Immature natural killer cell (primary cell): ENCODE results near the gene AICDA. TPM values are rescaled to one million over a fixed set of nuclear protein-coding genes. Genes with fewer than 3 reads are reported as not detected.

Source experiments
- DNase-seq, 3 donors: peaks; one replicate each; pipeline ENCODE4 v3.0.0; 2022; ENCODE audit warnings: mixed read lengths in 1 of 3
- H3K27ac Mint-ChIP-seq, 6 donors: one replicate each; pipeline ENCODE4 v1.8.0; 2020; ENCODE audit warnings: mixed read lengths in 6 of 6, mild to moderate bottlenecking in 5 of 6, inconsistent platforms in 4 of 6, moderate library complexity in 3 of 6
- H3K27me3 Mint-ChIP-seq, 3 donors: one replicate each; pipeline ENCODE4 v1.8.0; 2020 to 2021; ENCODE audit warnings: low read depth in 3 of 3, mild to moderate bottlenecking in 3 of 3, mixed read lengths in 3 of 3, moderate library complexity in 3 of 3, inconsistent platforms in 1 of 3
- H3K36me3 Mint-ChIP-seq, 3 donors: one replicate each; pipeline ENCODE4 v1.8.0; 2020; ENCODE audit warnings: mixed read lengths in 3 of 3, inconsistent platforms in 2 of 3, mild to moderate bottlenecking in 2 of 3
- H3K4me1 Mint-ChIP-seq, 2 donors: one replicate each; pipeline ENCODE4 v1.8.0; 2020; ENCODE audit warnings: inconsistent platforms in 2 of 2, mild to moderate bottlenecking in 2 of 2, mixed read lengths in 2 of 2, moderate library complexity in 1 of 2
- H3K4me3 Mint-ChIP-seq, 5 donors: one replicate each; pipeline ENCODE4 v1.8.0; 2020; ENCODE audit warnings: mild to moderate bottlenecking in 5 of 5, mixed read lengths in 5 of 5, inconsistent platforms in 3 of 5, moderate library complexity in 3 of 5
- H3K9me3 Mint-ChIP-seq, 6 donors: one replicate each; pipeline ENCODE4 v1.8.0; 2020; ENCODE audit warnings: mild to moderate bottlenecking in 6 of 6, mixed read lengths in 6 of 6, inconsistent platforms in 4 of 6, moderate library complexity in 3 of 6
- polyA plus RNA-seq, 3 donors: library from polyadenylated mRNA; unstranded; fragments of 300-500 nt; fragmentation: Illumina TruSeq; gene quantifications; one replicate each; pipeline ENCODE4 v1.2.3, GENCODE V29; 2021

Gene AICDA
- not detected for polyA plus RNA-seq

DNA sequence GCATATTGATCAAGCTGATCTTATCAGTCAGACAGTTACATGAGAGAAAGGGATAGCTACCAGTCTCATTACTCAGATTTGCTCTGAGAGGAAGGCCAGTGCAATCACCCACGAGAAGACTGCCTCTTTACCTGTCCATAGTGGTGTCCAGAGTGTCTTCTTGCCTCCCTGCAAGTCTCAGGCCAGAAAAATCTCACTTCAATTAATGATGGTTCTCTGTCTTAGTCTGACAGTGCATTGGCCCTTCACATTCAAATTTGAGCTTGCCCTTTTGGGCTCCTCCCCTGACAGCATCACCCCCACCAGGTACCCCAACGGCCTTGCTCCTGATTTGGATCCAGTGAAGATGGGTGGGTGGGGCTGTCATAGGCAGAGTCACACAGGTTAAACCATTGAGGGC is at the start of gene AICDA:
Gene AICDA (minus strand): TSS at position 231 of the 400 bp plus-strand sequence. CDS start 92 bp downstream, at position 139.
- no peaks in the 10 kb centered on the region for H3K9me3 Mint-ChIP-seq
- H3K4me3 Mint-ChIP-seq, result no peak within 1 kb of the TSS
- no peaks in the 10 kb centered on the region for H3K36me3 Mint-ChIP-seq
- H3K27me3 Mint-ChIP-seq, result peaks cover 0 to 11% (median 4%) of the 10 kb centered on the region in 3 donors
- no peak for DNase-seq
- peaks cover 0 to 7% of the 10 kb centered on the region in 2 donors for H3K4me1 Mint-ChIP-seq
- H3K27ac Mint-ChIP-seq, result no peak within 1 kb of the TSS

DNA sequence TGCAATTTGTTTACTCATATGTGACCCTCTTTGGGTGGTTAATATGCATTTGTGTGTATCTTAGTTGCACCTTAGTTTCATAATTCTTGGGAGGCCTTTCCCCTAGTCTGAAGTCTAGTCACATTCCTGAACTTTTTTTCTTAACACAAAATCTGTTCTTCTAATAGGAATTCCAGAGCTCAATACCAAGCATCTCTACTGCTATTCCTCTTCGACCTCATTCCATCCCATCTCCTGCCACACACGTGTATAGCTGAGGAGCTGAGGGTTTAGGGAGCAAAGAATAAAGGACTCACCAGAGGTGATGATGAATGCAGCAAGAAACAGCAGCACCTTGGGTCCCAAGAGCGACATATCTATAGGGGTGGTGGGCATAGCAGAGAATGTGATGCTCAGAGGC is 49.1 kb upstream of the AICDA start:
- DNase-seq, result no peak
- Mint-ChIP-seq H3K36me3 (peaks cover 0 to 3% (median 0%) of the 10 kb centered on the region in 3 donors), H3K4me3 (no peak overlapping the region)

DNA sequence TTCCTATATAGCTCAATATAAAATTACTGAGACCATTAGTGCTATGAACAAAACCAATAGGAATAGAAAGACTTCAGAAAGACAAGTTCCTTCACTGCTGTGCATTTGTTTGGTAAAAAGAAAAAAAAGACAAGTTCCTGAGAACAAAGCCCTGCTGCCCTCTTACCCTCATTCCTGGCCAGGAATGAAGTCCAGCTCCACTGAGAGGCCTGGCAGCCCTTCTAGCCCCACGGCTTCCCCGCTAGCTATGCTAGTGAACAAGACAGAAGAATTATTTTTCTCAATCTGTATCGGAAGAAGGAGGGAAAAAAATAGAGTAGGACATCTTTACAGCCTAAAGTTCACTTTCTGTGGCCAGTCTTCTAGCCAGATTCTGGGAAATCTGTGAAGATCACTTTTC is 48.4 kb upstream of the AICDA start:
- Mint-ChIP-seq H3K9me3 (no peaks in the 10 kb centered on the region), H3K27ac (no peak overlapping the region), H3K27me3 (peaks cover 2 to 8% (median 6%) of the 10 kb centered on the region in 3 donors), H3K4me1 (no peaks in the 10 kb centered on the region), H3K36me3 (peaks cover 0 to 3% (median 0%) of the 10 kb centered on the region in 3 donors), H3K4me3 (no peak overlapping the region)
- no peak for DNase-seq

More for the DNA sequence above, 49.1 kb upstream of the AICDA start:
- no peak overlapping the region for H3K27ac Mint-ChIP-seq
- H3K4me1 Mint-ChIP-seq, result no peaks in the 10 kb centered on the region
- H3K9me3 Mint-ChIP-seq, result no peaks in the 10 kb centered on the region
- peaks cover 2 to 8% (median 6%) of the 10 kb centered on the region in 3 donors for H3K27me3 Mint-ChIP-seq

- Mint-ChIP-seq H3K4me3 (no peak overlapping the region), H3K36me3 (no peaks in the 10 kb centered on the region), H3K4me1 (no peaks in the 10 kb centered on the region), H3K27me3 (peaks cover 0 to 2% (median 0%) of the 10 kb centered on the region in 3 donors), H3K27ac (no peak overlapping the region), H3K9me3 (no peaks in the 10 kb centered on the region)
- DNase-seq, result no peak
Measured at GRCh38 chr12:8658346-8658745, 45.7 kb upstream of the AICDA start.

GRCh38 chr12:8655421-8655820 is 42.8 kb upstream of the AICDA start:
- Mint-ChIP-seq H3K36me3 (no peaks in the 10 kb centered on the region), H3K4me3 (no peak overlapping the region), H3K4me1 (no peaks in the 10 kb centered on the region), H3K27ac (no peak overlapping the region), H3K27me3 (peaks cover 0 to 2% (median 2%) of the 10 kb centered on the region in 3 donors), H3K9me3 (no peaks in the 10 kb centered on the region)
- no peak for DNase-seq

GRCh38 chr12:8648576-8649205 is 36.0 kb upstream of the AICDA start:
- Mint-ChIP-seq H3K27ac (no peak overlapping the region), H3K4me1 (peaks cover 19 to 28% of the 10 kb centered on the region in 2 donors), H3K4me3 (no peak overlapping the region), H3K27me3 (peaks cover 2 to 3% (median 2%) of the 10 kb centered on the region in 3 donors), H3K36me3 (no peaks in the 10 kb centered on the region), H3K9me3 (no peaks in the 10 kb centered on the region)
- no peak for DNase-seq

DNA sequence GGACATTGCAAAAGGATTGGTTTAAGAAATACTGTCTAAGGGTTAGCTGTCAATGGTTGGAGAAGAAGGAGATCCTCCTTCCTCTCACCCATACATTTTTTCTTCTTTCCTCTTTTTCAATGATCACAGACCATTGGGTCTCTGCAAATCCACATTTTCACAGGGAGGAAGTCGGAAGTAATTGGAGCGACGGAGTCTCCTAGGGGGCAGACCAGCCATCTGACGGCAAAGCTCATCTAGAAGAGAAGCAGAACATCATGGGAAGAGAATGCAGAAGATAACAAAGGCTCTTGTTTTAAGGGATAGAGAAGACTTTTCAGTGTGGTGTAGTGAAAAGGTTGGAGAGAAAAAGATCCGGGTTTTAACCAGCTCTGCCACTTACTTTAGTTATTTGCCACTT is 35.3 kb upstream of the AICDA start:
- Mint-ChIP-seq H3K9me3 (no peaks in the 10 kb centered on the region), H3K27me3 (peaks cover 2 to 3% (median 2%) of the 10 kb centered on the region in 3 donors), H3K4me3 (no peak overlapping the region), H3K4me1 (peaks cover 19 to 29% of the 10 kb centered on the region in 2 donors), H3K36me3 (no peaks in the 10 kb centered on the region), H3K27ac (no peak overlapping the region)
- no peak for DNase-seq

- no peaks in the 10 kb centered on the region for H3K36me3 Mint-ChIP-seq
- H3K4me1 Mint-ChIP-seq, result peaks cover 19 to 29% of the 10 kb centered on the region in 2 donors
- no peaks in the 10 kb centered on the region for H3K9me3 Mint-ChIP-seq
- DNase-seq, result peak in 2 of 3 donors; percentile 5 to 13
- H3K27me3 Mint-ChIP-seq, result no peaks in the 10 kb centered on the region
- peak overlapping the region; percentile 9 to 81 (median 70) for H3K27ac Mint-ChIP-seq
- H3K4me3 Mint-ChIP-seq, result peak overlapping the region; percentile 39 to 76 (median 58)
Measured at GRCh38 chr12:8644345-8645248, 31.9 kb upstream of the AICDA start.

DNA sequence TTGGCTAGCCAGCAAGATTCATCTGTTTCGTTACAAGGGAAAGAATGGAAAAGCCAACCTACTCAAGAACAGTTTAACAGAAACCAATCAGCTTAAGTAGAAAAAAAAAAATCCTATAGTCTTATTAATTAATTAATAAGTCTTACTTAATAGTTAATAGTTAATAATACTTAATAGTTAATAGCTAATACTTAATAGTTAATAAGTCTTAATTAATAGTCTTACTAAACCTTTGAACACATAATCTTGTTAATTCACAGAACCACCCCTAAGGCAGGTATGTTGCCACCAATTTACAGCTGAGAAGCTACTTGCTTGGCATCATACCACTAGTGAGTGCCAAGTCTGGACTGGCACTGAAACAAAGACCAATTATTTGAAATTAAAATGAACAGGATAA is 30.1 kb upstream of the AICDA start:
- H3K27me3 Mint-ChIP-seq, result no peaks in the 10 kb centered on the region
- H3K4me3 Mint-ChIP-seq, result no peak overlapping the region
- no peak for DNase-seq
- H3K36me3 Mint-ChIP-seq, result no peaks in the 10 kb centered on the region
- peaks cover 19 to 20% of the 10 kb centered on the region in 2 donors for H3K4me1 Mint-ChIP-seq
- no peak overlapping the region for H3K27ac Mint-ChIP-seq
- no peaks in the 10 kb centered on the region for H3K9me3 Mint-ChIP-seq

- Mint-ChIP-seq H3K27me3 (no peaks in the 10 kb centered on the region), H3K4me1 (peaks cover 13 to 14% of the 10 kb centered on the region in 2 donors), H3K27ac (peak overlapping the region in 1 of 6 donors; percentile 7), H3K4me3 (no peak overlapping the region), H3K36me3 (no peaks in the 10 kb centered on the region), H3K9me3 (no peaks in the 10 kb centered on the region)
- DNase-seq, result no peak
Measured at GRCh38 chr12:8639936-8640335, 27.3 kb upstream of the AICDA start.

GRCh38 chr12:8638951-8639350 is 26.3 kb upstream of the AICDA start:
- Mint-ChIP-seq H3K4me3 (no peak overlapping the region), H3K36me3 (no peaks in the 10 kb centered on the region), H3K27me3 (no peaks in the 10 kb centered on the region), H3K27ac (no peak overlapping the region), H3K9me3 (no peaks in the 10 kb centered on the region), H3K4me1 (peaks cover 3 to 4% of the 10 kb centered on the region in 2 donors)
- no peak for DNase-seq

DNA sequence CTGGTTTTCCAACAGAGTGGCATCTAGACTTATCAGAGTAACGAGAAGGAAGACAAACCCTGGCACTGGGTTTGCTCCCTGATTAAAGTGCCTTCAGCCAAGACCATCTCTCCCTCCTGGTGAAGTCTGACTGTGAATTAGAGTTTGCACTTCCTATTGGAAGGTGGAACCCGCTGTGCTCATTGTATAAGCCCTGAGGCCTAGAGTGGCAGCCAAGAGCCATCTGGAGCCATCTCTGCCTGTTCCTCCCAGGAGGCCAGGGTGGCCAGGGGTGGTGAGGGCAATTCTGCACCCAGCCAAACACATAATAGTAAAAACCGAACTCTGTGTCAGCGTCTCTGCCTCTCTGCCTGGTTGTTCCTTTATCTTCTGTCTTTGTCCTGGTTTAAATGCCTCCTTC is 25.0 kb upstream of the AICDA start:
- DNase-seq, result no peak
- Mint-ChIP-seq H3K4me3 (no peak overlapping the region), H3K4me1 (no peaks in the 10 kb centered on the region), H3K27me3 (no peaks in the 10 kb centered on the region), H3K36me3 (no peaks in the 10 kb centered on the region), H3K9me3 (no peaks in the 10 kb centered on the region), H3K27ac (no peak overlapping the region)

- Mint-ChIP-seq H3K27ac (no peak overlapping the region), H3K9me3 (no peaks in the 10 kb centered on the region), H3K4me1 (no peaks in the 10 kb centered on the region), H3K4me3 (no peak overlapping the region), H3K36me3 (no peaks in the 10 kb centered on the region), H3K27me3 (no peaks in the 10 kb centered on the region)
- DNase-seq, result no peak
Measured at GRCh38 chr12:8637244-8637643, 24.6 kb upstream of the AICDA start.

GRCh38 chr12:8636581-8636980 is 23.9 kb upstream of the AICDA start:
- no peak for DNase-seq
- H3K27me3 Mint-ChIP-seq, result no peaks in the 10 kb centered on the region
- no peaks in the 10 kb centered on the region for H3K36me3 Mint-ChIP-seq
- no peak overlapping the region for H3K27ac Mint-ChIP-seq
- no peaks in the 10 kb centered on the region for H3K4me1 Mint-ChIP-seq
- H3K9me3 Mint-ChIP-seq, result no peaks in the 10 kb centered on the region
- H3K4me3 Mint-ChIP-seq, result no peak overlapping the region
